BLaER1 treated with 17β-estradiol and CSF1 and Interleukin-3, amounts not matched to agents 10 nM and 100 nM (cell line): ENCODE data around the gene TANC1.
"Not testable (repeated sequence)": the region's sequence is repeated elsewhere in the genome, so short reads cannot be mapped to it uniquely, and the experiment has no call there.

Experiments
- H3K27ac ChIP-seq, 11 experiments: shearing (Covaris generic); formaldehyde crosslinking; 2 replicates each; pipeline ENCODE4 v1.8.1; 2022
- H3K27me3 ChIP-seq, 11 experiments: shearing (Covaris generic); formaldehyde crosslinking; 2 replicates each; pipeline ENCODE4 v1.8.1; 2022
- H3K36me3 ChIP-seq, 11 experiments: shearing (Covaris generic); formaldehyde crosslinking; 2 replicates each; pipeline ENCODE4 v1.8.1; 2022
- H3K4me1 ChIP-seq, 10 experiments: shearing (Covaris generic); formaldehyde crosslinking; 2 replicates each; pipeline ENCODE4 v1.8.1; 2022
- H3K4me2 ChIP-seq, 11 experiments: shearing (Covaris generic); formaldehyde crosslinking; 2 replicates each; pipeline ENCODE4 v1.8.1; 2022
- H3K4me3 ChIP-seq, 10 experiments: shearing (Covaris generic); formaldehyde crosslinking; 2 replicates each; pipeline ENCODE4 v1.8.1; 2022
- H3K9ac ChIP-seq, 11 experiments: shearing (Covaris generic); formaldehyde crosslinking; 2 replicates each; pipeline ENCODE4 v1.8.1; 2022
- H3K9me3 ChIP-seq, 11 experiments: shearing (Covaris generic); formaldehyde crosslinking; replicated peaks in 1 of 11; 2 replicates each; pipeline ENCODE4 v1.8.1; 2022
- H4K20me1 ChIP-seq, 11 experiments: shearing (Covaris generic); formaldehyde crosslinking; 2 replicates each; pipeline ENCODE4 v1.8.1; 2022
- Cebpa-rat ChIP-seq, 11 experiments: shearing (Covaris generic); IDR thresholded peaks; 2 replicates each; pipeline ENCODE4 v1.8.1; 2022

Gene TANC1

GRCh38 chr2:159032580-159032979 lies 64.1 kb downstream of the TANC1 start:
- no peak overlapping the region for H3K27ac ChIP-seq
- H3K9me3 ChIP-seq, result peaks cover 4 to 9% (median 6%) of the 10 kb centered on the region in 11 experiments; a peak in 18 of 22 replicates
- H4K20me1 ChIP-seq, result no peaks in the 10 kb centered on the region
- peaks cover 0 to 10% (median 6%) of the 10 kb centered on the region in 10 experiments; a peak in 7 of 20 replicates for H3K4me1 ChIP-seq
- H3K36me3 ChIP-seq, result no peaks in the 10 kb centered on the region
- no peak overlapping the region for H3K4me3 ChIP-seq
- no peak for TF ChIP-seq Cebpa-rat (IDR thresholded peaks at IDR 0.05)
- no peak overlapping the region for H3K4me2 ChIP-seq
- H3K27me3 ChIP-seq, result no peaks in the 10 kb centered on the region
- H3K9ac ChIP-seq, result no peak overlapping the region

- H3K36me3 ChIP-seq, result no peaks in the 10 kb centered on the region
- peaks cover 0 to 10% (median 6%) of the 10 kb centered on the region in 10 experiments; a peak in 7 of 20 replicates for H3K4me1 ChIP-seq
- H3K9ac ChIP-seq, result no peak overlapping the region
- H3K9me3 ChIP-seq, result peaks cover 6 to 11% (median 7%) of the 10 kb centered on the region in 11 experiments; a peak in 18 of 22 replicates
- no peak for TF ChIP-seq Cebpa-rat (IDR thresholded peaks at IDR 0.05)
- no peak overlapping the region for H3K4me2 ChIP-seq
- no peaks in the 10 kb centered on the region for H3K27me3 ChIP-seq
- no peak overlapping the region for H3K27ac ChIP-seq
- H4K20me1 ChIP-seq, result no peaks in the 10 kb centered on the region
- H3K4me3 ChIP-seq, result no peak overlapping the region
Measured at GRCh38 chr2:159034713-159035112, 66.3 kb downstream of the TANC1 start.

- no peak overlapping the region for H3K4me3 ChIP-seq
Measured at GRCh38 chr2:159035790-159036411, 67.5 kb downstream of the TANC1 start.

GRCh38 chr2:159036461-159036860 lies 68.0 kb downstream of the TANC1 start:
- H3K27me3 ChIP-seq, result not testable (repeated sequence)

More at GRCh38 chr2:159035790-159036411, 67.5 kb downstream of the TANC1 start:
- Histone ChIP-seq H3K27ac (no peak overlapping the region), H3K4me1 (peaks cover 0 to 5% (median under 1%) of the 10 kb centered on the region in 10 experiments; a peak in 6 of 20 replicates), H3K36me3 (no peaks in the 10 kb centered on the region), H3K4me2 (no peak overlapping the region), H3K9me3 (peaks cover 6 to 12% (median 7%) of the 10 kb centered on the region in 11 experiments; a peak in 18 of 22 replicates), H3K9ac (no peak overlapping the region), H3K27me3 (no peaks in the 10 kb centered on the region), H4K20me1 (no peaks in the 10 kb centered on the region)
- no peak for TF ChIP-seq Cebpa-rat (IDR thresholded peaks at IDR 0.05)

GRCh38 chr2:159041328-159041727 lies 72.9 kb downstream of the TANC1 start:
- peaks cover 6 to 22% (median 14%) of the 10 kb centered on the region in 11 experiments; a peak in 20 of 22 replicates for H3K9me3 ChIP-seq
- H3K9ac ChIP-seq, H4K20me1 ChIP-seq, H3K4me1 ChIP-seq, H3K4me2 ChIP-seq, H3K27me3 ChIP-seq, H3K27ac ChIP-seq, H3K36me3 ChIP-seq, H3K4me3 ChIP-seq: not testable (repeated sequence)

More at GRCh38 chr2:159036461-159036860, 68.0 kb downstream of the TANC1 start:
- not testable (repeated sequence) for H3K4me3 ChIP-seq, H3K9ac ChIP-seq, H3K4me2 ChIP-seq, H3K4me1 ChIP-seq, H4K20me1 ChIP-seq, H3K36me3 ChIP-seq, H3K27ac ChIP-seq
- H3K9me3 ChIP-seq, result peaks cover 6 to 18% (median 9%) of the 10 kb centered on the region in 11 experiments; a peak in 20 of 22 replicates

GRCh38 chr2:159042115-159042850 lies 73.8 kb downstream of the TANC1 start:
- Histone ChIP-seq H3K4me2 (no peak overlapping the region), H3K9ac (no peak overlapping the region), H3K4me3 (no peak overlapping the region), H4K20me1 (no peaks in the 10 kb centered on the region), H3K27ac (no peak overlapping the region), H3K27me3 (no peaks in the 10 kb centered on the region), H3K36me3 (no peaks in the 10 kb centered on the region), H3K4me1 (peaks cover 10 to 16% (median 12%) of the 10 kb centered on the region in 10 experiments; a peak in 16 of 20 replicates), H3K9me3 (peaks cover 4 to 17% (median 10%) of the 10 kb centered on the region in 11 experiments; a peak in 20 of 22 replicates)
- no peak for TF ChIP-seq Cebpa-rat (IDR thresholded peaks at IDR 0.05)

- Histone ChIP-seq H3K27ac (no peak overlapping the region), H3K36me3 (no peaks in the 10 kb centered on the region), H3K27me3 (no peaks in the 10 kb centered on the region), H3K9ac (no peak overlapping the region), H3K4me3 (no peak overlapping the region), H3K4me1 (peaks cover 10 to 16% (median 12%) of the 10 kb centered on the region in 10 experiments; a peak in 16 of 20 replicates), H3K9me3 (peaks cover 0 to 11% (median 6%) of the 10 kb centered on the region in 11 experiments; a peak in 6 of 22 replicates), H4K20me1 (no peaks in the 10 kb centered on the region), H3K4me2 (no peak overlapping the region)
- no peak for TF ChIP-seq Cebpa-rat (IDR thresholded peaks at IDR 0.05)
Measured at GRCh38 chr2:159043710-159044109, 75.3 kb downstream of the TANC1 start.

- Histone ChIP-seq H3K4me1 (peaks cover 10 to 16% (median 12%) of the 10 kb centered on the region in 10 experiments; a peak in 16 of 20 replicates), H3K9me3 (peaks cover 0 to 11% (median 6%) of the 10 kb centered on the region in 11 experiments; a peak in 6 of 22 replicates), H4K20me1 (no peaks in the 10 kb centered on the region), H3K36me3 (no peaks in the 10 kb centered on the region), H3K27me3 (no peaks in the 10 kb centered on the region), H3K4me2 (no peak overlapping the region), H3K4me3 (no peak overlapping the region), H3K9ac (no peak overlapping the region), H3K27ac (no peak overlapping the region)
- no peak for TF ChIP-seq Cebpa-rat (IDR thresholded peaks at IDR 0.05)
Measured at GRCh38 chr2:159044804-159045286, 76.4 kb downstream of the TANC1 start.
